A549 (cell line): ENCODE results near the gene SSTR3. TPM values are rescaled to one million over a fixed set of nuclear protein-coding genes. Genes with fewer than 3 reads are reported as not detected.

ENCODE experiments used
- ATAC-seq, 2 experiments: fragments of 200-7000 bp in 1 of 2; fragments of >200 bp in 1 of 2; cut with Nextera tagmentation in 1 of 2; cut with Tn5 transposase in 1 of 2; 3 replicates each; pipeline versions ENCODE4 v1.8.0 to v1.9.1; 2018 to 2020; ENCODE audit warnings: mild to moderate bottlenecking in 1 of 2, moderate library complexity in 1 of 2
- CTCF ChIA-PET: fragments of 300-600 bp; sonication (Branson Sonifier 250); formaldehyde crosslinking; extraction: SDS; loops from one replicate; lab custom pipeline; 2021; ENCODE audit warnings: antibody characterized with exemption, inconsistent platforms; lab: Yijun Ruan, JAX
- POLR2A ChIA-PET: fragments of 350-600 bp; formaldehyde crosslinking; extraction: SDS; loops from one replicate; lab custom pipeline; 2021; ENCODE audit warnings: antibody characterized with exemption, inconsistent platforms; lab: Yijun Ruan, JAX
- DNase-seq, 2 experiments: peaks; one replicate each; pipeline versions ENCODE4 v3.0.0 to v3.0.0-alpha.2; 2011 to 2016; ENCODE audit warnings: low read depth in 1 of 2, low spot score in 1 of 2
- FAIRE-seq: peaks from 2 replicates; lab custom pipeline; 2011; peaks lifted over from hg19 to GRCh38; lab: Jason Lieb, UNC
- H3K27ac ChIP-seq, 2 experiments: fragments of >200 bp; sonication (Bioruptor Twin); formaldehyde crosslinking; 3 replicates each; pipeline ENCODE4 v1.5.1; 2016 to 2017
- H3K4me1 ChIP-seq: fragments of >200 bp; sonication (Bioruptor Twin); formaldehyde crosslinking; 3 replicates; pipeline ENCODE4 v1.6.1; 2016
- H3K4me2 ChIP-seq: fragments of >200 bp; sonication (Bioruptor Twin); formaldehyde crosslinking; 3 replicates; pipeline ENCODE4 v1.6.1; 2016
- H3K4me3 ChIP-seq: fragments of >200 bp; sonication (Bioruptor Twin); formaldehyde crosslinking; 3 replicates; pipeline ENCODE4 v1.5.1; 2016
- H3K9me3 ChIP-seq: fragments of >200 bp; sonication (Bioruptor Twin); formaldehyde crosslinking; 3 replicates; pipeline ENCODE4 v1.6.1; 2016
- BHLHE40 ChIP-seq: IDR thresholded peaks from 2 replicates; pipeline ENCODE4 v1.6.1; 2012; ENCODE audit warnings: low read depth, low read length, inconsistent platforms
- GATA3 ChIP-seq: IDR thresholded peaks from 2 replicates; pipeline ENCODE4 v1.6.1; 2012; ENCODE audit warnings: borderline replicate concordance
- HEYL ChIP-seq: fragments of 250-450 bp; sonication (Bioruptor Pico); IDR thresholded peaks from 2 replicates; pipeline ENCODE4 v1.8.0; 2021; ENCODE audit warnings: mild to moderate bottlenecking, moderate library complexity
- HOXA7 ChIP-seq: fragments of 250-450 bp; sonication (Bioruptor Pico); IDR thresholded peaks from 2 replicates; pipeline ENCODE4 v1.5.0; 2020; ENCODE audit warnings: mild to moderate bottlenecking, moderate library complexity
- HOXB13 ChIP-seq: fragments of 250-450 bp; sonication (Bioruptor Pico); IDR thresholded peaks from 2 replicates; pipeline ENCODE4 v1.5.0; 2020; ENCODE audit warnings: low read depth, mild to moderate bottlenecking, moderate library complexity
- JUNB ChIP-seq: fragments of >200 bp; sonication (Bioruptor Twin); formaldehyde crosslinking; IDR thresholded peaks from 2 replicates; pipeline ENCODE4 v1.6.1; 2016
- KDM5A ChIP-seq: fragments of 200-600 bp; sonication (generic); IDR thresholded peaks from 2 replicates; pipeline ENCODE4 v1.6.1; 2016; ENCODE audit warnings: antibody characterized with exemption, mild to moderate bottlenecking
- MAFK ChIP-seq: fragments of 450-650 bp; IDR thresholded peaks from 2 replicates; pipeline ENCODE4 v1.6.1; 2014; ENCODE audit not compliant: partially characterized antibody
- POLR2A ChIP-seq: IDR thresholded peaks from 2 replicates; pipeline ENCODE4 v1.6.1; 2012; ENCODE audit warnings: mild to moderate bottlenecking, low read length
- POLR2AphosphoS2 ChIP-seq: conservative IDR thresholded peaks from 2 replicates; pipeline ENCODE4 v1.6.1; 2012; ENCODE audit warnings: low read length, improper control_type of control experiment, inconsistent platforms
- RCOR1 ChIP-seq: fragments of 150-350 bp; IDR thresholded peaks from 2 replicates; pipeline ENCODE4 v1.6.1; 2014; ENCODE audit warnings: antibody characterized with exemption, low read length, low read depth
- SMC3 ChIP-seq: fragments of >200 bp; sonication (Bioruptor Twin); formaldehyde crosslinking; IDR thresholded peaks from 3 replicates; pipeline ENCODE4 v1.6.1; 2018; ENCODE audit warnings: inconsistent platforms
- SREBF2 ChIP-seq: fragments of 450-650 bp; IDR thresholded peaks from 2 replicates; pipeline ENCODE4 v1.6.1; 2014; ENCODE audit warnings: mild to moderate bottlenecking, moderate library complexity
- ZC3H11A ChIP-seq: fragments of 450-650 bp; IDR thresholded peaks from 2 replicates; pipeline ENCODE4 v1.6.1; 2014; ENCODE audit warnings: antibody characterized with exemption, mild to moderate bottlenecking
- ZFP36 ChIP-seq: fragments of 450-650 bp; IDR thresholded peaks from 2 replicates; pipeline ENCODE4 v1.6.1; 2014; ENCODE audit warnings: borderline replicate concordance; ENCODE audit not compliant: partially characterized antibody
- ZNF302 ChIP-seq: fragments of 250-450 bp; sonication (Bioruptor Pico); IDR thresholded peaks from 2 replicates; pipeline ENCODE4 v1.9.0; 2021; ENCODE audit warnings: inconsistent platforms, mild to moderate bottlenecking, moderate library complexity
- ZSCAN20 ChIP-seq: fragments of 250-450 bp; sonication (Bioruptor Pico); IDR thresholded peaks from 2 replicates; pipeline ENCODE4 v1.8.0; 2022; ENCODE audit warnings: mild to moderate bottlenecking, moderate library complexity
- WGBS: methylation state at CpG from one replicate; pipeline ENCODE4 v1.1.6; 2017; ENCODE audit errors: missing lambda C conversion rate; 5-methylcytosine and 5-hydroxymethylcytosine counted together
- polyA plus RNA-seq, 4 experiments: library from polyadenylated mRNA; depleted of rRNA in 3 of 4; stranded (reverse); fragments of >200 nt; fragmentation: RNase III in 1 of 4; extraction: RNeasy Plus Mini Kit Qiagen cat#74134 plus additional on column Dnase treatment in 1 of 4; gene quantifications; 2 replicates in 3 of 4; 3 replicates in 1 of 4; pipeline ENCODE4 v1.2.3, GENCODE V29; 2011 to 2017
- TF ChIP-seq, protein P1 (sequence below): fragments of >200 bp; sonication (Bioruptor Twin); formaldehyde crosslinking; IDR thresholded peaks from 3 replicates; pipeline ENCODE4 v1.6.1; 2016
- TF ChIP-seq, protein P2 (sequence below): fragments of 250-450 bp; sonication (Bioruptor Pico); IDR thresholded peaks from 2 replicates; pipeline ENCODE4 v1.5.0; 2021; ENCODE audit warnings: mild to moderate bottlenecking, moderate library complexity, borderline replicate concordance
- TF ChIP-seq, protein P3 (sequence below): IDR thresholded peaks from 2 replicates; pipeline ENCODE4 v1.6.1; 2012; ENCODE audit warnings: low read depth, borderline replicate concordance
- TF ChIP-seq, protein P4 (sequence below): IDR thresholded peaks from 2 replicates; pipeline ENCODE4 v1.6.1; 2012
- TF ChIP-seq, protein P5 (sequence below): fragments of 450-650 bp; IDR thresholded peaks from 2 replicates; pipeline ENCODE4 v1.6.1; 2014; ENCODE audit warnings: antibody characterized with exemption

Gene SSTR3
- polyA plus RNA-seq, 2 of the 4 experiments (the other 2 are of a cell fraction) = not detected

DNA sequence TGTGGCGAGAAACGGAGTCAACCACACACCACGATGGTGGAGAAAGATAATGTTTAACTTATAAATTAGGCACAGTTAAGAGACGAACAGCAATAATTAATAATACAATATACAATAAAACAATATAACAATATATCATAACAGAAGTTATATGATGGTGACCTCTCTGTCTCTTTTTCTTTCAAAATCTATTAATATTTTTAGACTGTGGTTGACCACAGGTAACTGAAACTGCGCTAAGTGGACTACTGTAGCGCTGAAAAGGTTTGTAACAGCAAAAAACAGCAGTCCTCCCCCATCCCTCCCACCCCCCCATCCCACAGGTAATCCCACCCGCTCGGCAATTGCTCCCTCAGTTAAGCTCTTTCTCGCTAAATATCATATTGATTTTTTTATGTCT is 3.6 kb upstream of the SSTR3 start:
- DNase-seq = no peak
- ATAC-seq = no peak
- Histone ChIP-seq H3K9me3 (no peaks in the 10 kb centered on the region; the same call in 2 of the 3 replicates), H3K27ac (no peak overlapping the region), H3K4me1 (no peaks in the 10 kb centered on the region), H3K4me2 (no peak overlapping the region), H3K4me3 (no peak overlapping the region)
- TF ChIP-seq, protein P1, sequence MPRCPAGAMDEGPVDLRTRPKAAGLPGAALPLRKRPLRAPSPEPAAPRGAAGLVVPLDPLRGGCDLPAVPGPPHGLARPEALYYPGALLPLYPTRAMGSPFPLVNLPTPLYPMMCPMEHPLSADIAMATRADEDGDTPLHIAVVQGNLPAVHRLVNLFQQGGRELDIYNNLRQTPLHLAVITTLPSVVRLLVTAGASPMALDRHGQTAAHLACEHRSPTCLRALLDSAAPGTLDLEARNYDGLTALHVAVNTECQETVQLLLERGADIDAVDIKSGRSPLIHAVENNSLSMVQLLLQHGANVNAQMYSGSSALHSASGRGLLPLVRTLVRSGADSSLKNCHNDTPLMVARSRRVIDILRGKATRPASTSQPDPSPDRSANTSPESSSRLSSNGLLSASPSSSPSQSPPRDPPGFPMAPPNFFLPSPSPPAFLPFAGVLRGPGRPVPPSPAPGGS = no peak
- TF ChIP-seq KDM5A = no peak
- no peak for TF ChIP-seq BHLHE40
- no peak for TF ChIP-seq SMC3
- TF ChIP-seq, protein P2, sequence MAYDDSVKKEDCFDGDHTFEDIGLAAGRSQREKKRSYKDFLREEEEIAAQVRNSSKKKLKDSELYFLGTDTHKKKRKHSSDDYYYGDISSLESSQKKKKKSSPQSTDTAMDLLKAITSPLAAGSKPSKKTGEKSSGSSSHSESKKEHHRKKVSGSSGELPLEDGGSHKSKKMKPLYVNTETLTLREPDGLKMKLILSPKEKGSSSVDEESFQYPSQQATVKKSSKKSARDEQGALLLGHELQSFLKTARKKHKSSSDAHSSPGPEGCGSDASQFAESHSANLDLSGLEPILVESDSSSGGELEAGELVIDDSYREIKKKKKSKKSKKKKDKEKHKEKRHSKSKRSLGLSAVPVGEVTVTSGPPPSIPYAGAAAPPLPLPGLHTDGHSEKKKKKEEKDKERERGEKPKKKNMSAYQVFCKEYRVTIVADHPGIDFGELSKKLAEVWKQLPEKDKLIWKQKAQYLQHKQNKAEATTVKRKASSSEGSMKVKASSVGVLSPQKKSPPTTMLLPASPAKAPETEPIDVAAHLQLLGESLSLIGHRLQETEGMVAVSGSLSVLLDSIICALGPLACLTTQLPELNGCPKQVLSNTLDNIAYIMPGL (CRISPR knock-in tag) = no peak
- no peak for TF ChIP-seq MAFK
- no peak for FAIRE-seq
- ChIA-PET POLR2A (interaction anchor here (0.6 kb wide), 1 partner anchor 696 kb away, joined by 3 read pairs; no protein-coding TSS in a partner anchor), CTCF (interaction anchor here (1.6 to 2.5 kb wide), 2 partner anchors 10 to 11 kb away, joined by 4 to 7 read pairs; no protein-coding TSS in a partner anchor)
- 74% methylated on average over 9 of the region's 9 CpGs for WGBS

DNA sequence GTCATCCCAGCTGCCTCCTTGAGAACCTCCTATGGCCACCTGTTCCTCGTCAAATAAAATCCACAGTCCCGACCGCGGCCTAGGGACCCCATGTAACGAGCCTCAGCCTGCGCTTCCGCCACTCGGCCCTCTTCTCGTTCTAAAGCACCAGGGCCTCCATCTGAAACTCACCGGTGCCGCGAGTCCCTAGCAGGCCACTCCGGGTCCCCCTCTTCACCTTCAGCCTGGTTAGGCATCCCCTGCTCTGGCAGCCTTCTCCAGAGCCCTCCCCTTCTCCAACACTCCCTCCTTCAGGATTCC is 2.4 kb upstream of the SSTR3 start:
- POLR2A ChIA-PET = no interaction called here

DNA sequence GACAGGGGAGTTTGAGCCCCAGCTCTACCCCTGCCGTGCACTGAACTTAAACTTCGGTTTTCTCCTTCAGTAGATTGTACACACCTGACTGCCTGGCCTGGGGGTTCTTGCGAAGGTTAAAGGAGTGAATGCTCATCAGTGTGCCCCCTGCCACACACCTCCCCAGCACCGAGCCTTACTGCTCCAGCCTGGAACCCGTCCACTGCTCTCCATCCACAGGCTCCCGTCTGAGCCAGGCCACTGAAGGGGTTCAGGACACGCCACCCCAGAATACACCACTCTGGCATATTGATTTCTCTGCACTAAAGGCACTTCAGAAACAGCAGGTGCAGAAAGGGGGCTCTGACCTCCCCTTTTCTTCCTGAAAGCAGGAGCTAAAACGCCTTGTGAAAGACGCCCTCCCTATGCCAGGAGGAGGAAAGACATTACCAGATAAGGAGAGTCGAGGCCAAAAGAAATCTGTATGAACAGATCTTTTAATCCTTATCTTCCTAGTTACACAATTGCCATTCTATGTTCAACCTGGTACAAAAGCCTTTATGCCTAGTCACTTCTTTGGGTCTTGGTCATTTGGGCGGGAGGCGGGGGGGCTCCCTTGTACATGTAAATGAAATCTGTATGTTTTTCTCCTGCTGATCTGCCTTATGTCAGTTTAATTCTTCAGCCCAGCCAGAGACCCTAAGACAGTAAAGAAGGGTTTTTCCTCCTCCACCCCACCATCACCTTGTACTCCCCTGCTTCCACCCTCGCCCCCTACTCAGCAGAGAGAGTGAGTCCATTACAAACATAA is 1.9 kb upstream of the SSTR3 start:
- TF ChIP-seq, protein P1 = no peak
- TF ChIP-seq POLR2A (no peak), RCOR1 (no peak), POLR2AphosphoS2 (no peak), HOXB13 (no peak)
- H3K4me1 ChIP-seq = no peaks in the 10 kb centered on the region
- ChIA-PET CTCF (interaction anchor here (1.0 kb wide), 1 partner anchor 15 kb away, joined by 4 read pairs; no protein-coding TSS in a partner anchor), POLR2A (no interaction called here)
- no peak for DNase-seq
- WGBS = 64% methylated on average over 12 of the region's 13 CpGs
- no peak overlapping the region for H3K4me3 ChIP-seq
- no peak for FAIRE-seq
- no peak for ATAC-seq
- no peak overlapping the region for H3K4me2 ChIP-seq
- no peaks in the 10 kb centered on the region for H3K9me3 ChIP-seq
- no peak overlapping the region for H3K27ac ChIP-seq

More for the DNA sequence above, 2.4 kb upstream of the SSTR3 start:
- no peaks in the 10 kb centered on the region for H3K4me1 ChIP-seq
- CTCF ChIA-PET = no interaction called here
- no peak overlapping the region for H3K4me3 ChIP-seq
- ATAC-seq = no peak
- H3K9me3 ChIP-seq = no peaks in the 10 kb centered on the region
- FAIRE-seq = no peak
- TF ChIP-seq ZFP36 (no peak), GATA3 (no peak), HOXA7 (CRISPR knock-in tag) (no peak), HEYL (no peak), ZSCAN20 (CRISPR knock-in tag) (no peak), ZC3H11A (no peak), POLR2A (no peak), JUNB (no peak), ZNF302 (no peak), SREBF2 (no peak), RCOR1 (no peak), MAFK (no peak)
- TF ChIP-seq, protein P3, sequence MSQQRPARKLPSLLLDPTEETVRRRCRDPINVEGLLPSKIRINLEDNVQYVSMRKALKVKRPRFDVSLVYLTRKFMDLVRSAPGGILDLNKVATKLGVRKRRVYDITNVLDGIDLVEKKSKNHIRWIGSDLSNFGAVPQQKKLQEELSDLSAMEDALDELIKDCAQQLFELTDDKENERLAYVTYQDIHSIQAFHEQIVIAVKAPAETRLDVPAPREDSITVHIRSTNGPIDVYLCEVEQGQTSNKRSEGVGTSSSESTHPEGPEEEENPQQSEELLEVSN = no peak
- TF ChIP-seq, protein P4, sequence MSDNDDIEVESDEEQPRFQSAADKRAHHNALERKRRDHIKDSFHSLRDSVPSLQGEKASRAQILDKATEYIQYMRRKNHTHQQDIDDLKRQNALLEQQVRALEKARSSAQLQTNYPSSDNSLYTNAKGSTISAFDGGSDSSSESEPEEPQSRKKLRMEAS = no peak
- TF ChIP-seq, protein P5, sequence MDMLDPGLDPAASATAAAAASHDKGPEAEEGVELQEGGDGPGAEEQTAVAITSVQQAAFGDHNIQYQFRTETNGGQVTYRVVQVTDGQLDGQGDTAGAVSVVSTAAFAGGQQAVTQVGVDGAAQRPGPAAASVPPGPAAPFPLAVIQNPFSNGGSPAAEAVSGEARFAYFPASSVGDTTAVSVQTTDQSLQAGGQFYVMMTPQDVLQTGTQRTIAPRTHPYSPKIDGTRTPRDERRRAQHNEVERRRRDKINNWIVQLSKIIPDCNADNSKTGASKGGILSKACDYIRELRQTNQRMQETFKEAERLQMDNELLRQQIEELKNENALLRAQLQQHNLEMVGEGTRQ = no peak
- H3K4me2 ChIP-seq = no peak overlapping the region
- no peak overlapping the region for H3K27ac ChIP-seq
- no peak for DNase-seq
- WGBS = 87% methylated on average over 11 of the region's 13 CpGs
